ENCODE data around the gene TMEM234.
A peak's percentile ranks its signal among the peaks of the same experiment; 100 is the strongest.

TMEM234 gene

GRCh38 chr1:32199717-32200072 is 22.5 kb downstream of the TMEM234 start:
- no peak for DNase-seq (ENCODE audit: low spot score)

DNA sequence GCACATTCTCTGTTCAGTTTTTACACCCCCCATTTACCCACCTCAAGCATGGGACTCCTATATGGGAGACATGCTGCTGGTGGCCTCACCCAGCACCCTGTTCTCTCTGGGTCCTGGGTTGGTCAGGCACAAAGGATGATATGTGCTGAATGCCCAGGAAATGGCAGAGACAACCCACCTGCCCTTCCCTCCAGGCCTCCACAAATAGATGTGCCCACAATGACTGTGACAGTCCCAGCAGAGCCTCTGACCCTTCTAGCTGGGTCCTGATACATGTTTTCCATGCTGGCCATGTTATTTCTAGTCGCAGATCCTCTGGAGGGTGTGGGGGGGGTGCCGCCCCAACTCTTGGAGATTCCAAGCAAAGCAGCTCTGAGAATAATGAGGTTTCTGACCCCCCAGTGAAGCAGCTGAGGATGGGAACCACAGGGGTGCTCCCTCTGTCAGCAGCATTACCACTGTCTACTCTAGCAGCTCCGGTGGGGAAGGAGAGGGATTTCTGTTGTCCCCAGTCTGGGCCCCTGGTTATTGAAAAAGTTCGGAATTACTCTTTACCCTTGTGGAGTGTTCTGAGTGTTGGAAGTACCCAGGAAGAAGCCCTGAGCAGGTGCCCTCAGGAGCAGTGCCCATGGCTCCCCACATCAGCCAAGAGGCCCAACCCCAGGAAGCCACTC is 23.0 kb downstream of the TMEM234 start:
- no peak for DNase-seq (ENCODE audit: low spot score)

- no peak for DNase-seq (ENCODE audit: low spot score)
These were observed 23.7 kb downstream of the TMEM234 start for GRCh38 chr1:32198237-32199042.

GRCh38 chr1:32197837-32198236 is 24.3 kb downstream of the TMEM234 start:
- DNase-seq (ENCODE audit: low spot score): no peak

DNA sequence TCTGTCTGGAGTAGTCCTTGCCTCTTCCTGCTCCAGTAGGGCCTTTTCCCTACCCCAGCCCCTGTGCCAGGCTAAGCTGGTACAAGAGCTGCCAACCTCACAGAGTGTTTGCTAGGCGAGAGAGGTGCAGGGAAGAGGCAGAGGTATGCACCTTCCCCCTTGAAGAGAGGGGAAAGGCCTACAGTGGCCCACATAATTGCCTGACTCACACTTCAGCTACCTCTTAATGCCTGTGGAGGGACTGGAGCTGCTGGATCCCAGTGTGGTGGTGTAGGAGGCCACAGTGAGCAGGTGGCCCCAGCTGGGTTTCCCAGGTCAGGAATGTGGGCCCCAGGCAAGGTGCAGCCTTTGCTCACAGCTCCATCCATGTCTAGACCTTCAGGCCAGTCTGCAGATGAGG is 25.1 kb downstream of the TMEM234 start:
- DNase-seq (ENCODE audit: low spot score): peak; percentile 41

GRCh38 chr1:32195972-32196823 is 26.0 kb downstream of the TMEM234 start:
- no peak for DNase-seq (ENCODE audit: low spot score)

DNA sequence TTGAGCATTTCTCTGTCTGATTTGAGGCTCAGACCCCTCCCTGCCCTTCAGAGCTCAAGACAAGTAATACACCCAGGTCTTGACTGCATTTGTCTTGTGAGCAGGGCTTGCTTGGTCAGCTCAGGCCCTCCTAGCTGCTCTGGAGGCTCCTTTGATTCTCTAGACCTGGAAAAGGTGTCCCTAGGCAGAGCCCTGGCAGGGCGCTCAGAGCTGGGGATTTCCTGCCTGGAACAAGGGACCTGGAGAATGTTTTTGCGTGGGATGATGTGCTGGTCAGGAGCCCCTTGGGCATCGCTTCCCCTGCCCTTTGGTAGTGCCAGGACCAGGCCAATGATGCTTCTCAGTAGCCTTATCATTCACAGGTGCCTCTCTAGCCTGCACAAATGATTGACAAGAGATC is 26.6 kb downstream of the TMEM234 start:
- DNase-seq (ENCODE audit: low spot score): no peak

- no peak for DNase-seq (ENCODE audit: low spot score)
These were observed 27.2 kb downstream of the TMEM234 start for GRCh38 chr1:32194984-32195383.

- DNase-seq (ENCODE audit: low spot score): no peak
These were observed 29.8 kb downstream of the TMEM234 start for GRCh38 chr1:32192220-32192948.

DNA sequence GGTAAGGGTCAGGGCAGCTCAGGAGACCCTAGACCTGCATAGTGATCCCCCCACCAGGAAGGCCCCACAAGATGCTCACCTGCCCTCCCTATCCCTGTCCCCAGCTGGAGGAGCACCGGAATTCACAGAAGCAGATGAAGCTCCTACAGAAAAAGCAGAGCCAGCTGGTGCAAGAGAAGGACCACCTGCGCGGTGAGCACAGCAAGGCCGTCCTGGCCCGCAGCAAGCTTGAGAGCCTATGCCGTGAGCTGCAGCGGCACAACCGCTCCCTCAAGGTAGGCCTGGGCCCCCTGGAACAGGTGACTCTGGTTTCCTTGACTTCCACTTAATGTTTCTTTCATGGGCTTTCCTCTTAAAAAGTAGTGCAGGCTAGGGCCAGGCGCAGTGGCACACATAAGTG is 34.3 kb downstream of the TMEM234 start:
- DNase-seq (ENCODE audit: low spot score): no peak

GRCh38 chr1:32186491-32186890 is 35.7 kb downstream of the TMEM234 start:
- no peak for DNase-seq (ENCODE audit: low spot score)

GRCh38 chr1:32186077-32186476 is 36.1 kb downstream of the TMEM234 start:
- DNase-seq (ENCODE audit: low spot score): no peak

DNA sequence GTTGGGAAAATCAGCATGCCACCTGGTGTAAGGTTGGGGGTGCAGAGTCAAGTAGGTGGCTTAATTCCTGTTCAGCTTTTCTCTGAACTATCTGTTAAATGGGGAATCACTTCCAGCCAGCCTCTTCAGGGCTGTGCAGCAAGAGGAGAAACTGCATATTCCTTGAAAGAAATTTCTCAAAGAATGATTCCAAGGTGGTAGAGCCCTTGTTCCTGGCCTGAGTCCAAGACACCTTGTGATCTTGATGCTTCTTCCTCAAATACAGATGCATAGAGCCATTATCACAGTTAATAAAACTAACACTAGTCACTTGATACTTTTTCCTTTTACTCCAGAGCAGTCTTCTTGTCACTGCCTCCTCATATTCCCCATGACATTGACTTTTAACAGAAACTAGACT is 37.5 kb downstream of the TMEM234 start:
- no peak for DNase-seq (ENCODE audit: low spot score)

DNA sequence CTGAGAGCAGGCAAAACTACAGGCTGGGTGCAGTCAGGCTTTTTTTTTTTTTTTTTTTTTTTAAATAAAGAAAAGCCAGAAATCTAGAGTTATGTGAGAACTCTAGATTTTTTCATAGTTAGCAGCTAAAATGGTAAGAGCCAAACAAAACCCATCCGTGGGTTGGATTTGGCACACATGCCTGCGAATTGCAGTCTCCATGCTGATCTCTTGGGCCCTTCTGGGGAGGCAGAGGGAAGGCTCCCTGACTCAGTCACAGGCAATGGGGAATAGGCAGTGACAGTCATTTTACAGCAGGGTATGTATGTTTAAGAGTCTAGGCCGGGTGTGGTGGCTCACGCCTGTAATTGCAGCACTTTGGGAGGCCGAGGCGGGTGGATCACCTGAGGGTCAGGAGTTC is 40.1 kb downstream of the TMEM234 start:
- DNase-seq (ENCODE audit: low spot score): no peak

- no peak for DNase-seq (ENCODE audit: low spot score)
These were observed 40.6 kb downstream of the TMEM234 start for GRCh38 chr1:32181563-32181962.

DNA sequence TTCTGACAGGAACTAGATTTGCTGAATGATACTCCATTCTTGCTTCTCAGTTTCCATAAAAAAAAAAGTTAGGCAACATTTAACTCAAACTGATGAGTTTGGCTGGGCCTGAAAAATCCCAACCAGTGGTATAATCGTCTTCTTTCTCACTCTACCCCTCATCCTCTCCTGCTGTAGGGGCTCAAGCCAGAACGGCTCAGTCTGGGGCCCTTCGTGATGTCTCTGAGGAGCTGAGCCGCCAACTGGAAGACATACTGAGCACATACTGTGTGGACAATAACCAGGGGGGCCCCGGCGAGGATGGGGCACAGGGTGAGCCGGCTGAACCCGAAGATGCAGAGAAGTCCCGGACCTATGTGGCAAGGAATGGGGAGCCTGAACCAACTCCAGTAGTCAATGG is 41.1 kb downstream of the TMEM234 start:
- DNase-seq (ENCODE audit: low spot score): no peak

GRCh38 chr1:32180186-32181060 is 41.7 kb downstream of the TMEM234 start:
- peak; percentile 67 for DNase-seq (ENCODE audit: low spot score)

DNA sequence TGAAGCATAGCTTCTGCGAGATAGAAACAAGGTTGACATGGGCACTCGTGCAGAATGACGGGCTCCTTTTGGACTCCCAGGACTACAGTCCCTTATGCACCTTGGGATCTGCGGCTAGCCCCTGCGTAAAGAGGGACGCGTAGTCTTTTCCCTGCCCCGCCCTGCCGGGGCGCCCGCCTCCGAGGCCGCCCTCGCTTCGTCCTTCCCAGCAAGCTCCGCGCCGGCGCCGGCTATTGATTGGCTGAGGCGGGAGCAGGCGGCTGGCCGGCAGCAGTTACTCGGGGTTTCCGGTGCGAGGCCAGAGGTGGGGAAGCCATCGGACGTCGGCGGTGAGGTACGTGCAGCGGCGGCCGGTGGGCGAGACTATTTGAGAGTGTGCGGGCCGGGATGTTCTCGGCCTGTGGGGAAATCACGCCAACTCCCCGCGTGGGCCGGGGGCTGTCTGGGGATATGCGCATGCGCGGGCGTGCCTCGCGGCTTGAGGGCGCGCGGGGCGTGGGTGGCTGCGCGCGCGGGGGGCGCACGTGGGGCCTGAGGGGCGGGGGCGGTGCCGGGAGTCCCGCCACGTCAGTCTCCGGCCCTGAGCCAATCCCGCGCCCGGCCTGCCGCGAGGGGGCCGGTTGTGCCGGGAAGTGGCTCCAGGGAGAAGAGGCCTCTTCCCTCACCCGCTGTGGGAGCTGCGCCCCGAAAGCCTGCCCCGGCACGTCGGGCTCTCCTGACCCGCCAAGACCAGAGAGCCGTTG is 42.5 kb downstream of the TMEM234 start, which contains the start of gene TXLNA:
TXLNA (plus strand) TSS at position 233 of the 743 bp plus-strand sequence. CDS start 671 bp downstream, outside the sequence.
- DNase-seq (ENCODE audit: low spot score): peak; percentile 93

GRCh38 chr1:32179193-32179442 is 43.0 kb downstream of the TMEM234 start:
- no peak for DNase-seq (ENCODE audit: low spot score)

- no peak for DNase-seq (ENCODE audit: low spot score)
These were observed 43.6 kb downstream of the TMEM234 start for GRCh38 chr1:32178380-32179192.
